Small intestine (tissue), 7 donors: Measurements from ENCODE around the gene DNAH8. TPM values are rescaled to one million over a fixed set of nuclear protein-coding genes. Genes with fewer than 3 reads are reported as not detected.

Experiments
- DNase-seq, 2 donors: peaks; one replicate each; pipeline versions ENCODE4 v3.0.0 to v3.0.0-alpha.2; 2013
- FAIRE-seq: peaks from 2 replicates; lab custom pipeline; 2012; peaks lifted over from hg19 to GRCh38; lab: Jason Lieb, UNC
- H3K27ac ChIP-seq, 3 donors: one replicate each; pipeline ENCODE4 v1.5.1; 2013; ENCODE audit warnings: low read length in 2 of 3, mild to moderate bottlenecking in 2 of 3, control low read depth in 1 of 3, inconsistent platforms in 1 of 3, low read depth in 1 of 3, moderate library complexity in 1 of 3
- H3K27me3 ChIP-seq, 3 donors: one replicate each; pipeline ENCODE4 v1.6.1; 2013; ENCODE audit warnings: low read length in 3 of 3, inconsistent platforms in 1 of 3; ENCODE audit not compliant: control insufficient read depth in 3 of 3, insufficient read depth in 3 of 3
- H3K36me3 ChIP-seq, 3 donors: one replicate each; pipeline ENCODE4 v1.6.1; 2013; ENCODE audit warnings: low read length in 3 of 3, inconsistent platforms in 1 of 3, low read depth in 1 of 3, mild to moderate bottlenecking in 1 of 3, moderate library complexity in 1 of 3; ENCODE audit not compliant: control insufficient read depth in 3 of 3, insufficient read depth in 2 of 3
- H3K4me1 ChIP-seq, 3 donors: one replicate each; pipeline ENCODE4 v1.6.1; 2013; ENCODE audit warnings: low read length in 2 of 3, inconsistent platforms in 1 of 3, low read depth in 1 of 3, mild to moderate bottlenecking in 1 of 3, moderate library complexity in 1 of 3; ENCODE audit not compliant: control insufficient read depth in 3 of 3, insufficient read depth in 2 of 3
- H3K4me3 ChIP-seq, 3 donors: one replicate each; pipeline ENCODE4 v1.5.1; 2013; ENCODE audit warnings: low read length in 3 of 3, control low read depth in 1 of 3, inconsistent platforms in 1 of 3, low read depth in 1 of 3, mild to moderate bottlenecking in 1 of 3, moderate library complexity in 1 of 3
- H3K9me3 ChIP-seq, 2 donors: one replicate each; pipeline ENCODE4 v1.6.1; 2013; ENCODE audit warnings: low read depth in 1 of 2, low read length in 1 of 2; ENCODE audit not compliant: control insufficient read depth in 2 of 2, insufficient read depth in 1 of 2
- WGBS, 3 donors: extraction: QIAGEN DNeasy Blood & Tissue Kit; methylation state at CpG; one replicate each; pipeline ENCODE4 v1.1.7; 2013; 5-methylcytosine and 5-hydroxymethylcytosine counted together
- polyA plus RNA-seq, 4 donors: library from polyadenylated mRNA; stranded (reverse) in 3 of 4; unstranded in 1 of 4; fragments of 200-250 nt in 3 of 4; fragments of 120-200 nt in 1 of 4; gene quantifications; one replicate each; pipeline versions ENCODE4 v1.2.1 to v1.2.3, GENCODE V29; 2013
- donor health status: healthy with polysubstance abuse.
- donor health status: control.
- donor health status: control.
- donor health status: Bipolar disorder and iron deficiency.
- donor health status: healthy.

Gene DNAH8
- polyA plus RNA-seq, 4 donors, result under 0.01 to 0.01 (median 0.01) TPM; not detected in 1

GRCh38 chr6:38806271-38806670 is 91.2 kb downstream of the DNAH8 start:
- WGBS, 3 donors, result 58 to 76% (median 63%) methylated on average over 2 of the region's 2 CpGs
- no peak overlapping the region for H3K4me3 ChIP-seq
- FAIRE-seq, result no peak

GRCh38 chr6:38806833-38807232 is 91.7 kb downstream of the DNAH8 start:
- DNase-seq (no peak), FAIRE-seq (no peak)
- Histone ChIP-seq H3K27me3 (peaks cover 0 to 3% (median 1%) of the 10 kb centered on the region in 3 donors), H3K27ac (no peak overlapping the region), H3K4me1 (peaks cover 0 to 7% (median 0%) of the 10 kb centered on the region in 3 donors), H3K36me3 (no peaks in the 10 kb centered on the region), H3K9me3 (no peaks in the 10 kb centered on the region), H3K4me3 (no peak overlapping the region)
- 54 to 82% (median 64%) methylated on average over 3 of the region's 3 CpGs for WGBS, 3 donors

More at GRCh38 chr6:38806271-38806670, 91.2 kb downstream of the DNAH8 start:
- Histone ChIP-seq H3K27me3 (peaks cover 0 to 3% (median 0%) of the 10 kb centered on the region in 3 donors), H3K27ac (no peak overlapping the region), H3K9me3 (no peaks in the 10 kb centered on the region), H3K36me3 (no peaks in the 10 kb centered on the region), H3K4me1 (peaks cover 0 to 7% (median 0%) of the 10 kb centered on the region in 3 donors)
- DNase-seq, result no peak

- no peak for FAIRE-seq
- no peaks in the 10 kb centered on the region for H3K36me3 ChIP-seq
- peaks cover 0 to 6% (median 3%) of the 10 kb centered on the region in 3 donors for H3K27me3 ChIP-seq
- H3K4me3 ChIP-seq, result no peak overlapping the region
- no peak overlapping the region for H3K27ac ChIP-seq
- WGBS, 3 donors, result 80 to 92% (median 81%) methylated on average over 3 of the region's 3 CpGs
- H3K4me1 ChIP-seq, result peaks cover 0 to 7% (median 0%) of the 10 kb centered on the region in 3 donors
- no peaks in the 10 kb centered on the region for H3K9me3 ChIP-seq
- no peak for DNase-seq
Observed at GRCh38 chr6:38808039-38808438, 92.9 kb downstream of the DNAH8 start.

- H3K36me3 ChIP-seq, result no peaks in the 10 kb centered on the region
- DNase-seq (no peak), FAIRE-seq (no peak)
- no peak overlapping the region for H3K27ac ChIP-seq
- peaks cover 0 to 6% (median 0%) of the 10 kb centered on the region in 3 donors for H3K27me3 ChIP-seq
- no peaks in the 10 kb centered on the region for H3K9me3 ChIP-seq
- H3K4me3 ChIP-seq, result no peak overlapping the region
- H3K4me1 ChIP-seq, result no peaks in the 10 kb centered on the region
- WGBS, 3 donors, result 29 to 37% (median 31%) methylated on average over 5 of the region's 5 CpGs
Observed at GRCh38 chr6:38813041-38813823, 98.1 kb downstream of the DNAH8 start.

GRCh38 chr6:38814761-38815160 is 99.7 kb downstream of the DNAH8 start:
- H3K4me3 ChIP-seq, result no peak overlapping the region
- FAIRE-seq, result no peak
- no peaks in the 10 kb centered on the region for H3K36me3 ChIP-seq
- H3K27me3 ChIP-seq, result peaks cover 0 to 6% (median 0%) of the 10 kb centered on the region in 3 donors
- no peaks in the 10 kb centered on the region for H3K9me3 ChIP-seq
- H3K27ac ChIP-seq, result no peak overlapping the region
- 71 to 86% (median 75%) methylated on average over 5 of the region's 5 CpGs for WGBS, 3 donors
- DNase-seq, result no peak
- no peaks in the 10 kb centered on the region for H3K4me1 ChIP-seq

GRCh38 chr6:38815250-38815649 is 100.1 kb downstream of the DNAH8 start:
- no peaks in the 10 kb centered on the region for H3K9me3 ChIP-seq
- 86 to 90% (median 89%) methylated on average over 8 of the region's 8 CpGs for WGBS, 3 donors
- no peak overlapping the region for H3K27ac ChIP-seq
- DNase-seq (no peak), FAIRE-seq (no peak)
- no peak overlapping the region for H3K4me3 ChIP-seq
- H3K36me3 ChIP-seq, result no peaks in the 10 kb centered on the region
- H3K4me1 ChIP-seq, result no peaks in the 10 kb centered on the region
- peaks cover 0 to 6% (median 0%) of the 10 kb centered on the region in 3 donors for H3K27me3 ChIP-seq

- 62 to 74% (median 70%) methylated on average over 3 of the region's 3 CpGs for WGBS, 3 donors
- no peak for FAIRE-seq
- no peak overlapping the region for H3K27ac ChIP-seq
- no peaks in the 10 kb centered on the region for H3K9me3 ChIP-seq
- no peak overlapping the region for H3K4me3 ChIP-seq
- H3K27me3 ChIP-seq, result peaks cover 0 to 2% (median 0%) of the 10 kb centered on the region in 3 donors
- no peaks in the 10 kb centered on the region for H3K36me3 ChIP-seq
- no peak for DNase-seq
- no peaks in the 10 kb centered on the region for H3K4me1 ChIP-seq
Observed at GRCh38 chr6:38818691-38819090, 103.6 kb downstream of the DNAH8 start.

- no peak overlapping the region for H3K4me3 ChIP-seq
- 87 to 96% (median 94%) methylated on average over 6 of the region's 6 CpGs for WGBS, 3 donors
- no peak for FAIRE-seq
- H3K27me3 ChIP-seq, result peaks cover 0 to 2% (median 0%) of the 10 kb centered on the region in 3 donors
- H3K27ac ChIP-seq, result no peak overlapping the region
- H3K9me3 ChIP-seq, result no peaks in the 10 kb centered on the region
- no peak for DNase-seq
- no peaks in the 10 kb centered on the region for H3K4me1 ChIP-seq
- H3K36me3 ChIP-seq, result no peaks in the 10 kb centered on the region
Observed at GRCh38 chr6:38822963-38823362, 107.9 kb downstream of the DNAH8 start.
